ENCODE results near the gene ADSL. TPM values are rescaled to one million over a fixed set of nuclear protein-coding genes. Genes with fewer than 3 reads are reported as not detected.

The ADSL gene
- total RNA-seq, 4 donors from 2014 or later, result 49.0 to 69.4 (median 60.1) TPM

- no peak for DNase-seq
- intact Hi-C loops (cut with DNase I), result no loop called here
- Histone ChIP-seq H3K36me3 (peaks cover 56 to 59% of the 10 kb centered on the region in 2 donors), H3K9me3 (no peaks in the 10 kb centered on the region), H3K4me1 (no peaks in the 10 kb centered on the region), H3K27me3 (no peaks in the 10 kb centered on the region), H3K4me3 (replicated peaks in 1 of 3) (no peak overlapping the region), H3K27ac (no peak overlapping the region)
- no peak for TF ChIP-seq POLR2A (IDR thresholded peaks at IDR 0.05)
- TF ChIP-seq, protein P1, sequence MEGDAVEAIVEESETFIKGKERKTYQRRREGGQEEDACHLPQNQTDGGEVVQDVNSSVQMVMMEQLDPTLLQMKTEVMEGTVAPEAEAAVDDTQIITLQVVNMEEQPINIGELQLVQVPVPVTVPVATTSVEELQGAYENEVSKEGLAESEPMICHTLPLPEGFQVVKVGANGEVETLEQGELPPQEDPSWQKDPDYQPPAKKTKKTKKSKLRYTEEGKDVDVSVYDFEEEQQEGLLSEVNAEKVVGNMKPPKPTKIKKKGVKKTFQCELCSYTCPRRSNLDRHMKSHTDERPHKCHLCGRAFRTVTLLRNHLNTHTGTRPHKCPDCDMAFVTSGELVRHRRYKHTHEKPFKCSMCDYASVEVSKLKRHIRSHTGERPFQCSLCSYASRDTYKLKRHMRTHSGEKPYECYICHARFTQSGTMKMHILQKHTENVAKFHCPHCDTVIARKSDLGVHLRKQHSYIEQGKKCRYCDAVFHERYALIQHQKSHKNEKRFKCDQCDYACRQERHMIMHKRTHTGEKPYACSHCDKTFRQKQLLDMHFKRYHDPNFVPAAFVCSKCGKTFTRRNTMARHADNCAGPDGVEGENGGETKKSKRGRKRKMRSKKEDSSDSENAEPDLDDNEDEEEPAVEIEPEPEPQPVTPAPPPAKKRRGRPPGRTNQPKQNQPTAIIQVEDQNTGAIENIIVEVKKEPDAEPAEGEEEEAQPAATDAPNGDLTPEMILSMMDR (IDR thresholded peaks at IDR 0.05), result no peak
- WGBS, 2 donors, result 88 to 91% methylated on average over 7 of the region's 7 CpGs
Observed at GRCh38 chr22:40403651-40404050, 57.4 kb downstream of the ADSL start.

DNA sequence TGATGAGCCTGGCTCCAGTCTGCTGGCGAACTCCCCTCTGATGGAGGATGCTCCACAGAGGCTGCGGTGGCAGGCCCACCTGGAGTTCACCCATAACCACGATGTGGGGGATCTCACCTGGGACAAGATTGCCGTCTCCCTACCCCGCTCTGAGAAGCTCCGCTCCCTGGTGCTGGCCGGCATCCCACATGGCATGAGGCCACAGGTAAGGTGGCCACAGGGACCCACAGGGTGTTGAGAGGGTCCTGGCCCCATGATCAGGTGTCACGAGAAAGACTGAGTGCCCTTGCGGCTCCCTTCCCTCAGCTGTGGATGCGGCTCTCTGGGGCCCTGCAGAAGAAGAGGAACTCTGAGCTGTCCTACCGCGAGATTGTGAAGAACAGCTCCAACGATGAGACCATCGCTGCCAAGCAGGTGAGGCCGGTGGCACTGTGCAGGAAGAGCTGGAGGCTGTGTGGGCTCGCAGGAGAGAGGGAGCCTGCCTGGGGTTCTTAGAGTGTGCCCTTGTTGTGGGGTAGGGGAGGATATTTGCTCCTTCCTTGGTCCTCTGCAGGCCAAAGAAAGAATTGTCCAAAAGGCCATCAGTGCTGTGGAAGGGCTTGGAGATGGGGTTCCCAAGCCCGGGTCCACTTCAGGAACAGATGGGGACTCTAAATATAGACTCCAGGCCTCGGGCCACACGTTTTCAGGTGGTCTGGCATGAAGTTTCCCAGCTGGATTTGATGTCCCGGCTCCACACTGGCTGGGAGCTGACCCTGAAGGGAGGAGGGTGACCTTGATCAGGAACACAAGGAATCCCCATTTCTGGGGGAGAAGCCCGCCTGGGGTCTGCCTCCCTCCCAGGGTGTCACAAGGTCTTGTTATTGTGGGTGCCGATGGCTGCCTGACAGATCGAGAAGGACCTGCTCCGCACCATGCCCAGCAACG is 58.2 kb downstream of the ADSL start:
- H3K9me3 ChIP-seq, result no peaks in the 10 kb centered on the region
- 92% methylated on average over 19 to 22 of the region's 25 CpGs for WGBS, 2 donors
- DNase-seq, result no peak
- intact Hi-C loops (cut with DNase I), result no loop called here
- peaks cover 59 to 66% of the 10 kb centered on the region in 2 donors for H3K36me3 ChIP-seq
- no peaks in the 10 kb centered on the region for H3K27me3 ChIP-seq
- TF ChIP-seq, protein P1 (IDR thresholded peaks at IDR 0.05), result no peak
- no peak for TF ChIP-seq POLR2A (IDR thresholded peaks at IDR 0.05)
- H3K4me3 ChIP-seq (replicated peaks in 1 of 3), result no peak overlapping the region
- H3K4me1 ChIP-seq, result no peaks in the 10 kb centered on the region
- H3K27ac ChIP-seq, result no peak overlapping the region

DNA sequence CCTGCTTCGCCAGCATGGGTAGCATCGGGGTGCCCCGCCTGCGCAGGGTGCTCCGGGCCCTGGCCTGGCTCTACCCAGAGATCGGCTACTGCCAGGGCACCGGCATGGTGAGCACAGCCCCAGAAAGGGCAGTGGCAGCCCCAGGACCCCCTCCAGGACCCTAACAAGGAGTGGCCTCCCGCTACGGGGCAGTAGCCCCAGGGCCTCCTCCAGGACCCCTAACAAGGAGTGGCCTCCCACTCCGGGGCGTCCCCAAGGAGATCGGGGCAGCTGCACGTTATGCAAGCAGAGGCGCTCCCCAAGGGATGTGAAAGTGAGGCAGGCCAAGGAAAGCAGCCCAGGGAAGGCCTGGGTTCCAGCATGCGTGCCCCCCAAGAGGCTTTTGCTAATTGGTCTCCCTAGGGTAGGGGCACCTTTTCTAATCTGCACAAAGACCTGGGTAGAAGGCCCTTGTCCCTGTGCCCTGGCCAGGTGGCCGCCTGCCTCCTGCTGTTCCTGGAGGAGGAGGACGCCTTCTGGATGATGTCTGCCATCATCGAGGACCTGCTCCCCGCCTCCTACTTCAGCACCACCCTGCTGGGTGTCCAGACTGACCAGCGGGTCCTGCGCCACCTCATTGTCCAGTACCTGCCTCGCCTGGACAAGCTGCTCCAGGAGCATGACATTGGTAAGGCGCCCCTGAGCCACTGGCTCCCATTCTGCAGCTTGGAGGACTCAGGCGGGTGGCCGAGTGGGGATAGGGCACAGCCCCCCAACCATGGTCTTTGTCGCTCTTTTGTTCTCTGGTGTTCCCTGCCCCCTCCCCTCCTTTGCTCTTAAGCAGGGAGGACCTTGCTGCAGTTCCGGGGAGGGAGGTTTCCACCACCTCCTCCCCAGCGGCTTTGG is 59.1 kb downstream of the ADSL start:
- Histone ChIP-seq H3K4me1 (no peaks in the 10 kb centered on the region), H3K36me3 (peaks cover 67 to 74% of the 10 kb centered on the region in 2 donors), H3K9me3 (no peaks in the 10 kb centered on the region), H3K27ac (no peak overlapping the region), H3K4me3 (replicated peaks in 1 of 3) (no peak overlapping the region), H3K27me3 (no peaks in the 10 kb centered on the region)
- DNase-seq, result no peak
- 95 to 96% methylated on average over 12 to 17 of the region's 28 CpGs for WGBS, 2 donors
- TF ChIP-seq, protein P1 (IDR thresholded peaks at IDR 0.05), result no peak
- TF ChIP-seq POLR2A (IDR thresholded peaks at IDR 0.05), result no peak
- intact Hi-C loops (cut with DNase I), result no loop called here

DNA sequence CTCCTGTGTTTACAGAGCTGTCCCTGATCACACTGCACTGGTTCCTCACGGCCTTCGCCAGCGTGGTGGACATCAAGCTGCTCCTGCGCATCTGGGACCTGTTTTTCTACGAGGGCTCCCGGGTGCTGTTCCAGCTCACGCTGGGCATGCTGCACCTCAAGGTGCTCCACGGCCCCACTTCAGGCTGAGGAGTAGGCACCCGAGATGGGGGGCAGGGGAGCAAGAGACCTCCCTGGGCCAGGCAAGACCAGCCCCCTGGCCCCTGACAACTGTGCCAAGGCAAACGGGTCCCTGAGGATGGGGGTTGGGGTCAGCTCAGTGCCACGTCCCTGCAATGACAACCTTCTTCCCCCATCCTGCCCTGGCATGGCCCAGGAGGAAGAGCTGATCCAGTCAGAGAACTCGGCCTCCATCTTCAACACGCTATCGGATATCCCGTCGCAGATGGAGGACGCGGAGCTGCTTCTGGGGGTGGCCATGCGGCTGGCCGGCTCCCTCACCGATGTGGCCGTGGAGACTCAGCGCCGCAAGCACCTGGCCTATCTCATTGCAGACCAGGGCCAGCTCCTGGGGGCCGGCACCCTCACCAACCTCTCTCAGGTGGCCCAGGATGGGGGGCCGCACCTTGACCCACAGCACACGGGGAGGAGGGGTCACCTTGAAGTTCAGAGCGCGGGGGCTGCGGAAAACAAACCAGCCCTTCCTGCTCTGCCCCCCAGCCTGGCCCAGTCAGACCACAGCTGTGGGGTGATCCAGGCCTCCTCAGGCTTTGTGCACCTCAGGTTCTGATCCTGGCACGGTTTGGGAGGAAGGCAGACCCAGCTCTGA is 60.0 kb downstream of the ADSL start:
- H3K4me3 ChIP-seq (replicated peaks in 1 of 3), result no peak overlapping the region
- peaks cover 69 to 75% of the 10 kb centered on the region in 2 donors for H3K36me3 ChIP-seq
- H3K27me3 ChIP-seq, result no peaks in the 10 kb centered on the region
- H3K9me3 ChIP-seq, result no peaks in the 10 kb centered on the region
- intact Hi-C loops (cut with DNase I), result no loop called here
- H3K4me1 ChIP-seq, result no peaks in the 10 kb centered on the region
- 94 to 95% methylated on average over 21 to 25 of the region's 31 CpGs for WGBS, 2 donors
- no peak overlapping the region for H3K27ac ChIP-seq
- TF ChIP-seq, protein P1 (IDR thresholded peaks at IDR 0.05), result no peak
- TF ChIP-seq POLR2A (IDR thresholded peaks at IDR 0.05), result no peak
- DNase-seq, result no peak
